Panc1 (cell line): Measurements from ENCODE around the gene PHACTR2. TPM values are rescaled to one million over a fixed set of nuclear protein-coding genes. Genes with fewer than 3 reads are reported as not detected.

Experiments
- ATAC-seq: fragments of 200-7000 bp; cut with Tn5 transposase; 2 replicates; pipeline ENCODE4 v1.9.1; 2020; ENCODE audit warnings: mild to moderate bottlenecking, moderate library complexity
- BruUV-seq: library from RNA; stranded (reverse); fragments of 400-500 nt; replicated peaks from 2 replicates; lab custom pipeline; 2021; lab: Mats Ljungman, UMichigan
- CTCF ChIA-PET: fragments of 300-600 bp; sonication (Branson Sonifier 250); formaldehyde crosslinking; loops from one replicate; lab custom pipeline; 2022; ENCODE audit warnings: antibody characterized with exemption; lab: Charles Lee
- POLR2A ChIA-PET: fragments of 300-600 bp; sonication (Branson Sonifier 250); formaldehyde crosslinking; loops from one replicate; lab custom pipeline; 2022; ENCODE audit warnings: antibody characterized with exemption; lab: Charles Lee
- DNase-seq: peaks from one replicate; pipeline ENCODE4 v3.0.0-alpha.2; 2010; ENCODE audit warnings: low read depth, low spot score
- H3K27ac ChIP-seq: 2 replicates; pipeline ENCODE4 v1.5.1; 2011; ENCODE audit warnings: mild to moderate bottlenecking, low read length, inconsistent platforms
- H3K27me3 ChIP-seq: fragments of 200-500 bp; sonication (Bioruptor generic); 2 replicates; pipeline ENCODE4 v1.6.0; 2014; ENCODE audit warnings: low read length, inconsistent platforms; ENCODE audit not compliant: control insufficient read depth, insufficient read depth
- H3K36me3 ChIP-seq: fragments of 200-500 bp; sonication (Bioruptor generic); 2 replicates; pipeline ENCODE4 v1.5.1; 2014; ENCODE audit warnings: inconsistent platforms, mild to moderate bottlenecking, low read length, moderate library complexity; ENCODE audit not compliant: control insufficient read depth, insufficient read depth
- H3K4me1 ChIP-seq: 2 replicates; pipeline ENCODE4 v1.5.1; 2011; ENCODE audit warnings: inconsistent platforms, mild to moderate bottlenecking, low read length, moderate library complexity; ENCODE audit not compliant: control insufficient read depth, insufficient read depth
- H3K4me3 ChIP-seq, 2 experiments: 2 replicates each; pipeline ENCODE4 v1.5.1; 2011 to 2012; ENCODE audit warnings: low read depth in 2 of 2, low read length in 2 of 2, mild to moderate bottlenecking in 2 of 2, inconsistent platforms in 1 of 2, moderate library complexity in 1 of 2
- H3K9me3 ChIP-seq: fragments of 200-500 bp; sonication (Bioruptor generic); 2 replicates; pipeline ENCODE4 v1.5.1; 2014; ENCODE audit warnings: low read depth, mild to moderate bottlenecking, inconsistent platforms, low read length, moderate library complexity; ENCODE audit not compliant: control insufficient read depth, insufficient read depth
- CTCF ChIP-seq: fragments of 450-650 bp; IDR thresholded peaks from 2 replicates; pipeline ENCODE4 v1.5.1; 2017; ENCODE audit warnings: mild to moderate bottlenecking
- POLR2AphosphoS5 ChIP-seq: IDR thresholded peaks from 2 replicates; pipeline ENCODE4 v1.6.1; 2012; ENCODE audit warnings: mild to moderate bottlenecking, low read depth, low read length, moderate library complexity
- REST ChIP-seq, 2 experiments: IDR thresholded peaks; 2 replicates each; pipeline ENCODE4 v1.6.1; 2011 to 2012; ENCODE audit warnings: low read depth in 2 of 2, control low read depth in 1 of 2, low read length in 1 of 2, mild to moderate bottlenecking in 1 of 2, moderate library complexity in 1 of 2; ENCODE audit not compliant: insufficient read depth in 1 of 2
- SIN3A ChIP-seq: IDR thresholded peaks from 2 replicates; pipeline ENCODE4 v1.6.1; 2012; ENCODE audit warnings: low read depth, mild to moderate bottlenecking, low read length, moderate library complexity, borderline replicate concordance; ENCODE audit not compliant: insufficient read depth
- TCF7L2 ChIP-seq: IDR thresholded peaks from 2 replicates; pipeline ENCODE4 v1.6.1; 2011; ENCODE audit warnings: mild to moderate bottlenecking, low read depth, low read length, inconsistent platforms
- in situ Hi-C: cut with HindIII; loops from 2 replicates; pipeline ENCODE4 v1.10.0; 2016; ENCODE audit warnings: low sequenced_read_pairs, low pct_unique_long_range_greater_than_20kb
- intact Hi-C: fragments of 100-400 bp; cut with micrococcal nuclease; formaldehyde crosslinking; loops from one replicate; pipeline ENCODE4 v1.10.0; 2022; ENCODE audit not compliant: unreplicated experiment
- total RNA-seq: library from RNA; stranded (reverse); gene quantifications from one replicate; pipeline ENCODE4 v1.2.1, GENCODE V29; 2021; ENCODE audit not compliant: unreplicated experiment

PHACTR2 gene
- total RNA-seq, 1 experiment from 2014 or later, result 59.9 TPM

- Histone ChIP-seq H3K9me3 (no peaks in the 10 kb centered on the region), H3K4me1 (peaks cover 2% of the 10 kb centered on the region; the same call in 1 of the 2 replicates), H3K27ac (no peak overlapping the region), H3K36me3 (no peaks in the 10 kb centered on the region), H3K4me3 (no peak overlapping the region), H3K27me3 (no peaks in the 10 kb centered on the region)
- intact Hi-C loops (no loop called here), in situ Hi-C loops (no loop called here)
- TF ChIP-seq REST (IDR thresholded peaks at IDR 0.05; ENCODE audit: insufficient read depth in 1 of 2, low read depth in 2 of 2, low read length in 1 of 2) (no peak), SIN3A (no peak), POLR2AphosphoS5 (no peak), TCF7L2 (no peak), CTCF (no peak)
- BruUV-seq, result TSS peak; percentile 14
- CTCF ChIA-PET, result no interaction called here
- POLR2A ChIA-PET, result no interaction called here
- no peak for ATAC-seq
- DNase-seq, result no peak
Measured at GRCh38 chr6:143817621-143818020, 139.9 kb downstream of the PHACTR2 start.

GRCh38 chr6:143821359-143821758 is 143.6 kb downstream of the PHACTR2 start:
- H3K27me3 ChIP-seq, result no peaks in the 10 kb centered on the region
- H3K27ac ChIP-seq, result no peak overlapping the region
- in situ Hi-C loops (no loop called here), intact Hi-C loops (no loop called here)
- ATAC-seq (no peak), DNase-seq (no peak)
- POLR2A ChIA-PET, result no interaction called here
- TF ChIP-seq CTCF (no peak), SIN3A (no peak), TCF7L2 (no peak), POLR2AphosphoS5 (no peak), REST (IDR thresholded peaks at IDR 0.05; ENCODE audit: insufficient read depth in 1 of 2, low read depth in 2 of 2, low read length in 1 of 2) (no peak)
- CTCF ChIA-PET, result no interaction called here
- peaks cover 10% of the 10 kb centered on the region for H3K4me1 ChIP-seq
- no peak overlapping the region for H3K4me3 ChIP-seq
- H3K9me3 ChIP-seq, result no peaks in the 10 kb centered on the region
- no TSS peak for BruUV-seq
- H3K36me3 ChIP-seq, result no peaks in the 10 kb centered on the region; the same call in 1 of the 2 replicates
